ENCODE measurements around the gene ATP2B2.
"Not testable (repeated sequence)": the region's sequence is repeated elsewhere in the genome, so short reads cannot be mapped to it uniquely, and the experiment has no call there.

ATP2B2 gene

GRCh38 chr3:10399634-10400033 is 105.8 kb downstream of the ATP2B2 start:
- DNase-seq (ENCODE audit: low spot score) = no peak

GRCh38 chr3:10398341-10398740 is 107.0 kb downstream of the ATP2B2 start:
- DNase-seq (ENCODE audit: low spot score) = no peak

GRCh38 chr3:10397879-10398278 is 107.5 kb downstream of the ATP2B2 start:
- DNase-seq (ENCODE audit: low spot score) = peak; percentile 22

GRCh38 chr3:10396931-10397330 is 108.5 kb downstream of the ATP2B2 start:
- no peak for DNase-seq (ENCODE audit: low spot score)

- no peak for DNase-seq (ENCODE audit: low spot score)
These were observed 109.3 kb downstream of the ATP2B2 start for GRCh38 chr3:10396083-10396482.

- no peak for DNase-seq (ENCODE audit: low spot score)
These were observed 109.7 kb downstream of the ATP2B2 start for GRCh38 chr3:10395671-10396070.

- no peak for DNase-seq (ENCODE audit: low spot score)
These were observed 110.2 kb downstream of the ATP2B2 start for GRCh38 chr3:10395196-10395595.

GRCh38 chr3:10394491-10395025 is 110.8 kb downstream of the ATP2B2 start:
- DNase-seq (ENCODE audit: low spot score) = no peak

- no peak for DNase-seq (ENCODE audit: low spot score)
These were observed 111.9 kb downstream of the ATP2B2 start for GRCh38 chr3:10393514-10393913.

- DNase-seq (ENCODE audit: low spot score) = no peak
These were observed 112.4 kb downstream of the ATP2B2 start for GRCh38 chr3:10392906-10393461.

- no peak for DNase-seq (ENCODE audit: low spot score)
These were observed 113.1 kb downstream of the ATP2B2 start for GRCh38 chr3:10392244-10392643.

GRCh38 chr3:10391391-10391790 is 114.0 kb downstream of the ATP2B2 start:
- DNase-seq (ENCODE audit: low spot score) = no peak

GRCh38 chr3:10390641-10391373 is 114.6 kb downstream of the ATP2B2 start:
- DNase-seq (ENCODE audit: low spot score) = no peak

GRCh38 chr3:10389995-10390394 is 115.4 kb downstream of the ATP2B2 start:
- DNase-seq (ENCODE audit: low spot score) = peak; percentile 35

GRCh38 chr3:10389339-10389738 is 116.0 kb downstream of the ATP2B2 start:
- DNase-seq (ENCODE audit: low spot score) = no peak

GRCh38 chr3:10387881-10388609 is 117.3 kb downstream of the ATP2B2 start:
- no peak for DNase-seq (ENCODE audit: low spot score)

GRCh38 chr3:10386121-10386520 is 119.3 kb downstream of the ATP2B2 start:
- DNase-seq (ENCODE audit: low spot score) = no peak

- DNase-seq (ENCODE audit: low spot score) = no peak
These were observed 120.6 kb downstream of the ATP2B2 start for GRCh38 chr3:10384541-10385360.

- no peak for DNase-seq (ENCODE audit: low spot score)
These were observed 121.5 kb downstream of the ATP2B2 start for GRCh38 chr3:10383850-10384248.

GRCh38 chr3:10382892-10383849 is 122.2 kb downstream of the ATP2B2 start:
- DNase-seq (ENCODE audit: low spot score) = no peak

- DNase-seq (ENCODE audit: low spot score) = not testable (repeated sequence)
These were observed 122.9 kb downstream of the ATP2B2 start for GRCh38 chr3:10382445-10382844.

All from pons (tissue), 1 donor.